GM19099 (cell line): ENCODE measurements around the gene KCTD17.

ENCODE experiments used
- POLR2A ChIP-seq: IDR thresholded peaks from 3 replicates; pipeline ENCODE4 v1.6.1; 2011; ENCODE audit warnings: low read depth; ENCODE audit not compliant: insufficient read length; ENCODE audit errors: extremely low read depth

KCTD17 gene

GRCh38 chr22:37051391-37052385, at the start of gene KCTD17:
Gene KCTD17 (plus strand): TSS chr22:37051742. CDS start chr22:37051761, 19 bp downstream.
- peak; percentile 57 for TF ChIP-seq POLR2A

GRCh38 chr22:37001826-37002225, 49.7 kb upstream of the KCTD17 start:
- no peak for TF ChIP-seq POLR2A

DNA sequence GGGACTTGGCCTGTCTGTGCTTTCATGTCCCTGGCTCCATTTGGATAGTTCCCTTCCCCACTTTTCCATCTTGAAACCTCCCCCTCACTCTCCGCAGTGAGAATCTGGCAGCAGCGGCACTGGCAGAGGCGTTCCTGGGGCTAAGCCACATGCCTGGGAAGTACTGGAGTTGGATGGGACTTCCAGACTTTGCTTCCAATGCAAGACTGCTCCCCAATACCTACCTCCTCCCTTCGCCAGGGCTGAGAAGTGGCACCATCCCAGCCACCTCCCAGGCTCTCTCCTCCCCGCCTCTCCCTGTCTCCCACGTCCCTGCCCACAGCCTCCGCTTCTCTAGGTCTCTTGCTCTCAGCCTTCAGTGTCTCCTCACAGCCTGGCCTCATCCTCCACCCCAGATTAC, 48.9 kb upstream of the KCTD17 start:
- no peak for TF ChIP-seq POLR2A

- no peak for TF ChIP-seq POLR2A
Measured at GRCh38 chr22:37007651-37008050, 43.9 kb upstream of the KCTD17 start.

DNA sequence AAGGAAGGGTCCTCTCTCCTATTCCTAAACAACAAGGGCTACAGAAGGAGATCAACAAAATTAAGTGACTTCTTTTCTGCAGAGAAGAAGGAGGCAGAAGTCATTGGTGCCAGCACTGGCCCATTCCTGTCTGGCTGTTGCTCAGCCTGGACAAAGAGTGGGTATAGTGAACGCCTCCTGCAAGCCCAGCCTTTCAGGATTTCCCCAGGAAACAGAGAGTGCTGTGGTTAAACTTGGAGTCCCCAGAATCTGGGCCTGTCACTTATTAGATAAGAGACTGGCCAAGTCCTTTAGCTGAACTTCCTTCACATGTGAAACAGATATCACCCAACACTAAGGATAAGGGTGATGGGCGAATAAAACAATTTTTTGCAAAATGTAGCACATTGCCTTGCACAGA, 43.2 kb upstream of the KCTD17 start:
- TF ChIP-seq POLR2A, result no peak

- no peak for TF ChIP-seq POLR2A
Measured at GRCh38 chr22:37009490-37009889, 42.1 kb upstream of the KCTD17 start.

DNA sequence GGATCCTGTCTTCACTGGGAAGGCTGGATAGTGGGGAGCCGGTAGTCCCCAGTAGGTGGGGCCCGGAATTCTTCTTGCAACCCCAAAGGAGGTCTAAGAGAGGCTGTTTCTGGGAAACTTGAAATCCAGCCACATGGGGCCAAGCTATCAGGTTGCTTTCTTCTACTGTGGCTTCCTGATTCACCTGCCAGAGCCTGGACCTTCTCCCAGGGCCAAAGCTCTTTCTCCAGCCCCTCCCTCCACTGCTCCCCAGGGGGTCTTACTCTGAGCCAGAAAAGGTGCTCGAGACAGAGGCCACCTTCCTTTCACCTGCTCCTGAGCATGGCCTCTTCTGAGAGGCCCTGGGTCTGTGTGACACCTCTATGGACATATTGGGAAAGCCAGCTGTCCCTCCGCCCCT, 41.4 kb upstream of the KCTD17 start:
- no peak for TF ChIP-seq POLR2A

DNA sequence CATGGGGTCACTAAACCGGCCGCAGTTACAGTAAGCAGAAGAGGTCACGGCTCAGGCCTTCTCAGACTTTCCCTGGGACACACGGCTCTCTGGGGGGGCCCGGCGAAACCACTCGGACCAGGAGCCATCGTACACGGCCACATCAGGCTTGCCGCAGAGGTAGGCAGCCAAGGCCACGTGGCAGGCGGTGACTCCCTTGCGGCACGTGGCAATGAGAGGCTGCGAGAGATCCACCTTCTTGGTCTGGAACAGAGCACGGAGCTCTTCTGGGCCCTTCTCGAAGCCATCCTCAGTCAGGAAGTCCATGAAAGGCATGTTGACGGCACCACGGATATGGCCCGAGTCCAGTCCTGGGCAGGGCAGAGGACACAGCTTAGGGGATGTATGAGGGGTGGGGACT, 40.6 kb upstream of the KCTD17 start:
- no peak for TF ChIP-seq POLR2A

GRCh38 chr22:37011472-37011871, 40.1 kb upstream of the KCTD17 start:
- no peak for TF ChIP-seq POLR2A

DNA sequence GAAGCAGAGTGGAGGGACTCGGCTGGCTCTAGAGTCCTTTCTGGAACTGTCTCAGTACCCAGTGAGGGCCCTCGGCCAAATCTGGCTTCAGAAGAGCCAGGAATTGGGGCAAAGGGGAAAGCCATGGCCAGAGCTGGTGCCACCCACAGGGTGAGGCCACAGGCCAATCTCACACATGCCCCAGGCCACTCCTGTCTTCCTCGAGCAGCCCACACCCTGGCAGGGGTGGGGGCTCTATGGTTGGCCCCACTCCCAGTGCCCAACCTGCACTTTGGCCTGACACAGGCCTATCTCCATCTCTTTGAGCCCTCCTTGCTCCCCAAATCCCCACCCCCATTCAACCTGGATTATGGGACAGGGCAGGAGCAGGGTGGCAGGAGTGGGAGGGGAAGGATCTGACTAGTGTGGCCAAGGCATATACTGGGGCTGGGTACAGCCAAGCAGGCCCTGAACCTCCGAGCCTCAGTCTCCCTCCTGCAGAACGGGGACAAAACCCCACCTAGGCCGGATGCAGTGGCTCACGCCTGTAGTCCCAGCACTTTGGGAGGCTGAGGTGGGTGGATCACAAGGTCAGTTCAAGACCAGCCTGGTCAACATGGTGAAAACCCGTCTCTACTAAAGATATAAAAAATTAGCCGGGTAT, 39.2 kb upstream of the KCTD17 start:
- TF ChIP-seq POLR2A, result no peak

GRCh38 chr22:37012956-37013355, 38.6 kb upstream of the KCTD17 start:
- no peak for TF ChIP-seq POLR2A

DNA sequence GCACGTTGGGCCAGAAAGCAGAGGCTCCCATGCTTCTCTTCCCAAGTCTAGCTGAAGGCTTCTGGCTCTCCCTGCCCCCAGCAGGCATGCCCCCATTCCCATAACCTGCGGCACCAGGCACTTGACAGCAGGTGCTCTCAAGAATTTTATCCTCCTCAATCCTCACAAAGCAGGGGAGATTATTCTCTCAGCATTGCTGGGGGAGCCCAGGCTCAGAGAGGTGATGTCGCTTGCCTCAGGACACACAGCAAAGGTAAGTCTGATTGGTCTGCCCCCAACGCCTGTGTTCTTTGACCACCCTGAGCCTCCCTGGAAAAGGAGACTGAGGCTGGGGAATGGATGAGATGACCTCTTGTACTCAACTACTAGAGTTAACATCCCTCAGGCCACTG, 37.1 kb upstream of the KCTD17 start:
- no peak for TF ChIP-seq POLR2A

DNA sequence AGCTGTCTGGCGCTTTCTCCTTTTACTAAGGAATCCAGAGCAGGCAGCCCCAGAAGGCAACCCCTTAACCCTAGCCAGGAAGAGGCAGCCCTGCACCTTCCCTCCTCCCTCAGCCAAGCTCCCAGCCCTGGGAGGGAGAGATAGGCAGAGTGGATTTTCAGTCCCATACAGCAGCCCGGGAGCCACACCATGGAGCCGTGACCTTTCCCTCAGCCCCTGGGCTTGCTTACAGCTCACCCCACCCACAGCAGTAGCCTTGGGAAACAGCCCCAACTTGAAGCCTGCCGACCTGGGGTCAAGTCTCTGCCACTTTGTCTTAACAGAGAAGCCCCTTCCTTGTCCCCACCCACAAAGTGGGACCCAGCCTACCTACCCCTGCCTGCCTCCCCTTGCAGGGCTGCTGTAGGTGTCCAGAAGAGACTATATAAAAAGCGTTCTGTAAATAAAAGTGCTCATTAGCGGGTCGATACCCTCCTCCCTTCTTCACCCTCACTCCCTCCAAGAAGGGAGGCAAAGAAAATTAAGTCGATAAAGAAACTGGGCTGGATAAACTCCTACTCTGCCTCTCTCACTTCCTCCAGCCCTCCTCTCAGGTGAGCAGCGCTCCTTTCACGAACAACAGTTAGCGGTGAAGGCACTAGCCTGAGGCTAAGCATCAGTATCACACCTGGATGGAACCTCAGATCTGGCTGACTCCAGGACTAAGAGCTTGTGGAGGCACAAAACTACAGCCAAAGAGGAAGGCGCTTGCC, 36.5 kb upstream of the KCTD17 start:
- no peak for TF ChIP-seq POLR2A

DNA sequence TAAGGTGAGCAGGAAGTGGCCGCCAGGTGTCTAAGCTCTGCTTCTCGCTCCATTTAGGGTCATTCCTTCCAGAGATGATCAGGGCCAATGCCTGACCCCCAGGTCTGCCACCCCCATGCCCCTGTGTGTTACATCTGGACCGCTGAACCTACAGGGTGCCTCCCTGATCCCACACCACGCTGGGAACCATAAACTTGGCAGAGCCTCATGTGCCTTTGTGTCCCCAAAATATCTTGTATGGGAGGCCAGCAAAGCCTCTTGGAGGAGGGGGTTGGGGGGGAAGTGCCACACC, 36.0 kb upstream of the KCTD17 start:
- TF ChIP-seq POLR2A, result no peak

- no peak for TF ChIP-seq POLR2A
Measured at GRCh38 chr22:37016134-37016910, 35.2 kb upstream of the KCTD17 start.
